Epithelial cell of prostate (primary cell): ENCODE results near the gene XK.
A peak's percentile ranks its signal among the peaks of the same experiment; 100 is the strongest.
"Not testable (repeated sequence)": the region's sequence is repeated elsewhere in the genome, so short reads cannot be mapped to it uniquely, and the experiment has no call there.

Source experiments
- DNase-seq: peaks from one replicate; pipeline ENCODE4 v3.0.0-alpha.2; 2011; ENCODE audit warnings: low read depth, low spot score
- H3K27ac ChIP-seq: fragments of 450-650 bp; 2 replicates; pipeline ENCODE4 v1.5.1; 2017; ENCODE audit warnings: mild to moderate bottlenecking

XK gene

GRCh38 chrX:37685381-37686359 lies at the start of gene XK:
XK (plus strand) TSS chrX:37685791; CDS start chrX:37685962, 171 bp downstream.
- H3K27ac ChIP-seq = no peak within 1 kb of the TSS
- no peak for DNase-seq

GRCh38 chrX:37638047-37638446 lies 47.5 kb upstream of the XK start:
- H3K27ac ChIP-seq = no peak overlapping the region
- no peak for DNase-seq

- DNase-seq = no peak
- H3K27ac ChIP-seq = no peak overlapping the region
Observed at GRCh38 chrX:37640142-37640541, 45.4 kb upstream of the XK start.

- no peak overlapping the region for H3K27ac ChIP-seq
- no peak for DNase-seq
Observed at GRCh38 chrX:37641859-37642258, 43.7 kb upstream of the XK start.

GRCh38 chrX:37644381-37645305 lies 40.9 kb upstream of the XK start:
- DNase-seq = peak; percentile 78
- H3K27ac ChIP-seq = peak overlapping the region; percentile 87

GRCh38 chrX:37646254-37646653 lies 39.3 kb upstream of the XK start:
- DNase-seq = no peak
- H3K27ac ChIP-seq = peak overlapping the region; percentile 87

GRCh38 chrX:37650879-37651278 lies 34.7 kb upstream of the XK start:
- H3K27ac ChIP-seq, DNase-seq: not testable (repeated sequence)

- DNase-seq = no peak
- no peak overlapping the region for H3K27ac ChIP-seq
Observed at GRCh38 chrX:37651921-37652452, 33.6 kb upstream of the XK start.

- H3K27ac ChIP-seq = no peak overlapping the region
- no peak for DNase-seq
Observed at GRCh38 chrX:37652589-37653231, 32.9 kb upstream of the XK start.

GRCh38 chrX:37653397-37654085 lies 32.0 kb upstream of the XK start:
- no peak for DNase-seq
- H3K27ac ChIP-seq = no peak overlapping the region

GRCh38 chrX:37658343-37659030 lies 27.1 kb upstream of the XK start:
- DNase-seq = no peak
- no peak overlapping the region for H3K27ac ChIP-seq

GRCh38 chrX:37659047-37659446 lies 26.5 kb upstream of the XK start:
- no peak overlapping the region for H3K27ac ChIP-seq
- DNase-seq = no peak

GRCh38 chrX:37662181-37662580 lies 23.4 kb upstream of the XK start:
- no peak for DNase-seq
- H3K27ac ChIP-seq = no peak overlapping the region

GRCh38 chrX:37666516-37666915 lies 19.1 kb upstream of the XK start:
- no peak overlapping the region for H3K27ac ChIP-seq
- DNase-seq = no peak

GRCh38 chrX:37667141-37667540 lies 18.4 kb upstream of the XK start:
- no peak overlapping the region for H3K27ac ChIP-seq
- DNase-seq = no peak

GRCh38 chrX:37672563-37672962 lies 13.0 kb upstream of the XK start:
- DNase-seq = no peak
- no peak overlapping the region for H3K27ac ChIP-seq

- no peak overlapping the region for H3K27ac ChIP-seq
- DNase-seq = no peak
Observed at GRCh38 chrX:37676811-37677210, 8.8 kb upstream of the XK start.

- no peak for DNase-seq
- H3K27ac ChIP-seq = no peak overlapping the region
Observed at GRCh38 chrX:37677243-37677642, 8.3 kb upstream of the XK start.

GRCh38 chrX:37677765-37678164 lies 7.8 kb upstream of the XK start:
- DNase-seq = no peak
- H3K27ac ChIP-seq = no peak overlapping the region
